HL-60 (cell line): ENCODE results near the gene TMBIM4.

Experiments
- DNase-seq, 2 experiments: peaks; one replicate each; pipeline ENCODE4 v3.0.0-alpha.2; 2010 to 2020; ENCODE audit warnings: low read depth in 1 of 2, low spot score in 1 of 2
- H3K27ac ChIP-seq: fragments of 250-450 bp; sonication (Bioruptor Pico); replicated peaks from 2 replicates; pipeline ENCODE4 v1.5.1; 2020; ENCODE audit warnings: mild to moderate bottlenecking, moderate library complexity
- H3K27me3 ChIP-seq: fragments of 250-450 bp; sonication (Bioruptor Pico); 2 replicates; pipeline ENCODE4 v1.5.1; 2021; ENCODE audit warnings: mild to moderate bottlenecking, moderate library complexity; ENCODE audit not compliant: insufficient read depth, poor library complexity, severe bottlenecking
- H3K4me3 ChIP-seq: replicated peaks from 2 replicates; pipeline ENCODE4 v1.5.1; 2011; ENCODE audit warnings: mild to moderate bottlenecking, control low read depth, low read length; ENCODE audit not compliant: insufficient read depth
- CTCF ChIP-seq: IDR thresholded peaks from one replicate; pipeline ENCODE4 v1.5.1; 2011; ENCODE audit warnings: low read length, control low read depth, inconsistent platforms; ENCODE audit not compliant: insufficient read depth
- GABPA ChIP-seq: IDR thresholded peaks from 2 replicates; pipeline ENCODE4 v1.6.1; 2012; ENCODE audit warnings: low read depth
- POLR2AphosphoS5 ChIP-seq: IDR thresholded peaks from 2 replicates; pipeline ENCODE4 v1.6.1; 2012; ENCODE audit warnings: low read depth
- REST ChIP-seq: IDR thresholded peaks from 2 replicates; pipeline ENCODE4 v1.6.1; 2012; ENCODE audit warnings: low read depth; ENCODE audit not compliant: insufficient replicate concordance
- SPI1 ChIP-seq: IDR thresholded peaks from 2 replicates; pipeline ENCODE4 v1.6.1; 2012; ENCODE audit warnings: low read depth, mild to moderate bottlenecking, borderline replicate concordance

TMBIM4 gene

GRCh38 chr12:66194122-66194521 lies 24.3 kb upstream of the TMBIM4 start:
- no peak for DNase-seq
- TF ChIP-seq CTCF (no peak), GABPA (no peak), REST (no peak), POLR2AphosphoS5 (no peak)
- Histone ChIP-seq H3K27ac (peak overlapping the region; percentile 8; the same call in 1 of the 2 replicates), H3K27me3 (no peaks in the 10 kb centered on the region), H3K4me3 (no peak overlapping the region)

GRCh38 chr12:66191547-66192126 lies 21.8 kb upstream of the TMBIM4 start:
- H3K27ac ChIP-seq: peak overlapping the region; percentile 80
- no peak for TF ChIP-seq POLR2AphosphoS5
- TF ChIP-seq GABPA: no peak
- TF ChIP-seq CTCF: no peak
- no peak for TF ChIP-seq SPI1
- TF ChIP-seq REST: no peak
- no peaks in the 10 kb centered on the region for H3K27me3 ChIP-seq
- no peak for DNase-seq
- H3K4me3 ChIP-seq: peak overlapping the region; percentile 57

- TF ChIP-seq SPI1 (peak; percentile 79), GABPA (no peak), REST (no peak), POLR2AphosphoS5 (no peak)
- H3K27me3 ChIP-seq: no peaks in the 10 kb centered on the region
- H3K27ac ChIP-seq: peak overlapping the region; percentile 80
- peak overlapping the region; percentile 57 for H3K4me3 ChIP-seq
- DNase-seq: peak in 1 of 2 experiments; percentile 53
Observed at GRCh38 chr12:66190519-66191370, 20.9 kb upstream of the TMBIM4 start.
